Measurements from ENCODE around the gene TRIM8.

GRCh38 chr10:102617041-102617440 lies 27.2 kb upstream of the TRIM8 start:
- TF ChIP-seq, protein P1, sequence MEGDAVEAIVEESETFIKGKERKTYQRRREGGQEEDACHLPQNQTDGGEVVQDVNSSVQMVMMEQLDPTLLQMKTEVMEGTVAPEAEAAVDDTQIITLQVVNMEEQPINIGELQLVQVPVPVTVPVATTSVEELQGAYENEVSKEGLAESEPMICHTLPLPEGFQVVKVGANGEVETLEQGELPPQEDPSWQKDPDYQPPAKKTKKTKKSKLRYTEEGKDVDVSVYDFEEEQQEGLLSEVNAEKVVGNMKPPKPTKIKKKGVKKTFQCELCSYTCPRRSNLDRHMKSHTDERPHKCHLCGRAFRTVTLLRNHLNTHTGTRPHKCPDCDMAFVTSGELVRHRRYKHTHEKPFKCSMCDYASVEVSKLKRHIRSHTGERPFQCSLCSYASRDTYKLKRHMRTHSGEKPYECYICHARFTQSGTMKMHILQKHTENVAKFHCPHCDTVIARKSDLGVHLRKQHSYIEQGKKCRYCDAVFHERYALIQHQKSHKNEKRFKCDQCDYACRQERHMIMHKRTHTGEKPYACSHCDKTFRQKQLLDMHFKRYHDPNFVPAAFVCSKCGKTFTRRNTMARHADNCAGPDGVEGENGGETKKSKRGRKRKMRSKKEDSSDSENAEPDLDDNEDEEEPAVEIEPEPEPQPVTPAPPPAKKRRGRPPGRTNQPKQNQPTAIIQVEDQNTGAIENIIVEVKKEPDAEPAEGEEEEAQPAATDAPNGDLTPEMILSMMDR (conservative IDR thresholded peaks at IDR 0.05; ENCODE audit: low read depth, low read length) = no peak
- TF ChIP-seq EZH2 (IDR thresholded peaks at IDR 0.05; ENCODE audit: low read length, unreplicated experiment) (no peak), EZH2phosphoT487 (IDR thresholded peaks at IDR 0.05; ENCODE audit: borderline replicate concordance, low read length) (no peak)

Measured in PC-3 (cell line).